Fibroblast of lung (primary cell): ENCODE measurements around the gene VGLL3. TPM values are rescaled to one million over a fixed set of nuclear protein-coding genes. Genes with fewer than 3 reads are reported as not detected.

Source experiments
- DNase-seq, 2 donors: peaks; one replicate each; pipeline versions ENCODE4 v3.0.0 to v3.0.0-alpha.2; 2010; ENCODE audit warnings: low read depth in 2 of 2
- H2AFZ ChIP-seq: 2 replicates; pipeline ENCODE4 v1.5.1; 2012; ENCODE audit warnings: low read length, control low read depth, inconsistent platforms
- H3K27ac ChIP-seq: 2 replicates; pipeline ENCODE4 v1.5.1; 2011; ENCODE audit warnings: low read length, control low read depth; ENCODE audit not compliant: insufficient read depth
- H3K27me3 ChIP-seq: 2 replicates; pipeline ENCODE4 v1.5.1; 2011; ENCODE audit warnings: mild to moderate bottlenecking, low read length; ENCODE audit not compliant: control insufficient read depth, insufficient read depth
- H3K36me3 ChIP-seq: 2 replicates; pipeline ENCODE4 v1.5.1; 2011; ENCODE audit warnings: low read length; ENCODE audit not compliant: control insufficient read depth, insufficient read depth
- H3K4me1 ChIP-seq: 2 replicates; pipeline ENCODE4 v1.5.1; 2011; ENCODE audit warnings: low read length; ENCODE audit not compliant: control insufficient read depth, insufficient read depth; ENCODE audit errors: extremely low read depth
- H3K4me2 ChIP-seq: 2 replicates; pipeline ENCODE4 v1.5.1; 2011; ENCODE audit warnings: low read length, control low read depth; ENCODE audit not compliant: insufficient read depth; ENCODE audit errors: extremely low read depth
- H3K4me3 ChIP-seq, 4 experiments: fragments of 200-600 bp in 1 of 4; sonication (generic) in 1 of 4; replicated peaks in 1 of 4; 2 replicates each; pipeline ENCODE4 v1.5.1; 2011 to 2016; ENCODE audit warnings: low read length in 4 of 4, low read depth in 3 of 4, mild to moderate bottlenecking in 3 of 4, control low read depth in 2 of 4, inconsistent platforms in 1 of 4, mixed read lengths in 1 of 4; ENCODE audit not compliant: insufficient read depth in 1 of 4; ENCODE audit errors: control extremely low read depth in 1 of 4
- H3K79me2 ChIP-seq: 2 replicates; pipeline ENCODE4 v1.5.1; 2012; ENCODE audit warnings: mild to moderate bottlenecking, low read length, inconsistent platforms; ENCODE audit not compliant: control insufficient read depth, insufficient read depth
- H3K9ac ChIP-seq: 2 replicates; pipeline ENCODE4 v1.5.1; 2011; ENCODE audit warnings: mild to moderate bottlenecking, low read length, control low read depth; ENCODE audit not compliant: insufficient read depth
- H3K9me3 ChIP-seq: 2 replicates; pipeline ENCODE4 v1.5.1; 2012; ENCODE audit warnings: low read depth, low read length; ENCODE audit not compliant: control insufficient read depth, insufficient read depth
- H4K20me1 ChIP-seq: 2 replicates; pipeline ENCODE4 v1.5.1; 2011; ENCODE audit warnings: low read length; ENCODE audit not compliant: control insufficient read depth, insufficient read depth; ENCODE audit errors: extremely low read depth
- EZH2 ChIP-seq: IDR thresholded peaks from 2 replicates; pipeline ENCODE4 v1.5.1; 2012; ENCODE audit warnings: low read length, control low read depth, mild to moderate bottlenecking; ENCODE audit errors: missing control alignments
- polyA plus RNA-seq, 2 donors: library from polyadenylated mRNA; depleted of rRNA in 1 of 2; stranded (reverse) in 1 of 2; unstranded in 1 of 2; fragments of >200 nt; gene quantifications; 2 replicates each; pipeline ENCODE4 v1.2.1, GENCODE V29; 2011 to 2012; ENCODE audit warnings: missing spikeins in 1 of 2
- total RNA-seq: library from RNA; depleted of rRNA; stranded (reverse); fragments of >200 nt; gene quantifications from 2 replicates; pipeline ENCODE4 v1.2.1, GENCODE V29; 2014
- TF ChIP-seq, protein P1 (sequence below), 2 donors: IDR thresholded peaks in 1 of 2; conservative IDR thresholded peaks in 1 of 2; 1 replicate in 1 of 2; 2 replicates in 1 of 2; pipeline ENCODE4 v1.5.1; 2011 to 2012; ENCODE audit warnings: low read length in 2 of 2, control low read depth in 1 of 2, inconsistent platforms in 1 of 2, low read depth in 1 of 2, mild to moderate bottlenecking in 1 of 2

Gene VGLL3
- total and polyA plus RNA-seq, 2 donors (not counting 1 experiment from before 2014, with no cell fraction given): 53.7 to 222 TPM

- peak overlapping the region; percentile 42 for H3K4me2 ChIP-seq
- peaks cover 5% of the 10 kb centered on the region for H3K36me3 ChIP-seq
- H3K27ac ChIP-seq: peak overlapping the region; percentile 35
These were observed 29.7 kb downstream of the VGLL3 start for GRCh38 chr3:86961297-86961696.

GRCh38 chr3:86960550-86960949 is 30.4 kb downstream of the VGLL3 start:
- H4K20me1 ChIP-seq: no peaks in the 10 kb centered on the region
- TF ChIP-seq, protein P1, sequence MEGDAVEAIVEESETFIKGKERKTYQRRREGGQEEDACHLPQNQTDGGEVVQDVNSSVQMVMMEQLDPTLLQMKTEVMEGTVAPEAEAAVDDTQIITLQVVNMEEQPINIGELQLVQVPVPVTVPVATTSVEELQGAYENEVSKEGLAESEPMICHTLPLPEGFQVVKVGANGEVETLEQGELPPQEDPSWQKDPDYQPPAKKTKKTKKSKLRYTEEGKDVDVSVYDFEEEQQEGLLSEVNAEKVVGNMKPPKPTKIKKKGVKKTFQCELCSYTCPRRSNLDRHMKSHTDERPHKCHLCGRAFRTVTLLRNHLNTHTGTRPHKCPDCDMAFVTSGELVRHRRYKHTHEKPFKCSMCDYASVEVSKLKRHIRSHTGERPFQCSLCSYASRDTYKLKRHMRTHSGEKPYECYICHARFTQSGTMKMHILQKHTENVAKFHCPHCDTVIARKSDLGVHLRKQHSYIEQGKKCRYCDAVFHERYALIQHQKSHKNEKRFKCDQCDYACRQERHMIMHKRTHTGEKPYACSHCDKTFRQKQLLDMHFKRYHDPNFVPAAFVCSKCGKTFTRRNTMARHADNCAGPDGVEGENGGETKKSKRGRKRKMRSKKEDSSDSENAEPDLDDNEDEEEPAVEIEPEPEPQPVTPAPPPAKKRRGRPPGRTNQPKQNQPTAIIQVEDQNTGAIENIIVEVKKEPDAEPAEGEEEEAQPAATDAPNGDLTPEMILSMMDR (conservative IDR thresholded peaks at IDR 0.05 in 1 of 2, IDR thresholded peaks at IDR 0.05 in 1 of 2; ENCODE audit: low read depth in 1 of 2, low read length in 2 of 2): no peak
- no peak for TF ChIP-seq EZH2
- H2AFZ ChIP-seq: no peak overlapping the region
- H3K9ac ChIP-seq: no peak overlapping the region
- H3K36me3 ChIP-seq: peaks cover 5% of the 10 kb centered on the region
- H3K27me3 ChIP-seq: no peaks in the 10 kb centered on the region
- peaks cover 64% of the 10 kb centered on the region for H3K79me2 ChIP-seq
- H3K4me2 ChIP-seq: no peak overlapping the region
- peaks cover 19% of the 10 kb centered on the region for H3K4me1 ChIP-seq
- no peaks in the 10 kb centered on the region for H3K9me3 ChIP-seq
- H3K27ac ChIP-seq: no peak overlapping the region
- DNase-seq: peak in 1 of 2 donors; percentile 34
- no peak overlapping the region for H3K4me3 ChIP-seq

More at GRCh38 chr3:86961297-86961696, 29.7 kb downstream of the VGLL3 start:
- Histone ChIP-seq H4K20me1 (no peaks in the 10 kb centered on the region), H3K79me2 (peaks cover 65% of the 10 kb centered on the region), H3K27me3 (no peaks in the 10 kb centered on the region), H3K9me3 (no peaks in the 10 kb centered on the region), H3K4me1 (peaks cover 19% of the 10 kb centered on the region), H3K9ac (no peak overlapping the region), H3K4me3 (peak overlapping the region in 1 of 4 experiments; percentile 3), H2AFZ (no peak overlapping the region)
- TF ChIP-seq, protein P1 (conservative IDR thresholded peaks at IDR 0.05 in 1 of 2, IDR thresholded peaks at IDR 0.05 in 1 of 2; ENCODE audit: low read depth in 1 of 2, low read length in 2 of 2): no peak
- no peak for TF ChIP-seq EZH2
- peak in 1 of 2 donors; percentile 74 for DNase-seq

DNA sequence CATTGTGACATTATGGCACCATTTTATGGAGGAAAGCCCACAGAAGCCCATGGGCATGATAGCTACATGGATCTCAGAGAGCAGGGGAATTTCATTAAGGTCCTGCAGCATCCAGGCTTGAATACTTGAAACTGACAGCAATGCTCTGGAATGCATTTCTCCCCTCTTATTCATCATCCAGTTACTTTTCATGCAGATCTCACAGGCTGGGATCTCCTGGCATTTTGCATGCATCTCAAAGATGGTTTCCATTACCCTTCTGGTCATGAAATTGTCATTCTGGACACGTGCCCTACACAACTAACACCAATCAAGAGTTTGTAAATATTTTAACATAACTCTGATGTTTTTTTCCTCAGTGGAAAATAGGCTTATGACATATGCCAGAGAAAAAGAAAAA is 32.4 kb downstream of the VGLL3 start:
- Histone ChIP-seq H3K9ac (no peak overlapping the region), H3K4me3 (no peak overlapping the region), H2AFZ (no peak overlapping the region), H3K36me3 (no peaks in the 10 kb centered on the region), H3K27me3 (no peaks in the 10 kb centered on the region), H3K27ac (peak overlapping the region; percentile 11), H3K4me2 (peak overlapping the region; percentile 11), H3K9me3 (no peaks in the 10 kb centered on the region), H4K20me1 (no peaks in the 10 kb centered on the region), H3K79me2 (peaks cover 64% of the 10 kb centered on the region), H3K4me1 (peaks cover 19% of the 10 kb centered on the region)
- TF ChIP-seq EZH2: no peak
- TF ChIP-seq, protein P1 (conservative IDR thresholded peaks at IDR 0.05 in 1 of 2, IDR thresholded peaks at IDR 0.05 in 1 of 2; ENCODE audit: low read depth in 1 of 2, low read length in 2 of 2): no peak
- DNase-seq: peak; percentile 43 to 95
